Activated naive CD4-positive, alpha-beta T cell treated with anti-CD3 and anti-CD28 coated beads for 36 hours (primary cell): ENCODE measurements around the gene PTMS. TPM values are rescaled to one million over a fixed set of nuclear protein-coding genes. Genes with fewer than 3 reads are reported as not detected.
"Not testable (repeated sequence)": the region's sequence is repeated elsewhere in the genome, so short reads cannot be mapped to it uniquely, and the experiment has no call there.

ENCODE experiments used
- CTCF ChIA-PET: fragments of 350-600 bp; sonication (Branson Sonifier 250); formaldehyde crosslinking; loops from one replicate; lab custom pipeline; 2021; ENCODE audit warnings: antibody characterized with exemption; lab: Charles Lee
- DNase-seq: peaks from one replicate; pipeline ENCODE4 v3.0.0-alpha.2; 2020
- H3K27ac Mint-ChIP-seq: one replicate; pipeline ENCODE4 v1.8.0; 2021; ENCODE audit warnings: mild to moderate bottlenecking, mixed read lengths
- H3K27me3 Mint-ChIP-seq: one replicate; pipeline ENCODE4 v1.8.0; 2021; ENCODE audit warnings: low read depth, mixed read lengths
- H3K36me3 Mint-ChIP-seq: one replicate; pipeline ENCODE4 v1.8.0; 2021; ENCODE audit warnings: low read depth, mixed read lengths
- H3K4me1 Mint-ChIP-seq: one replicate; pipeline ENCODE4 v1.8.0; 2021; ENCODE audit warnings: low read depth, mixed read lengths
- H3K4me3 Mint-ChIP-seq: one replicate; pipeline ENCODE4 v1.8.0; 2021; ENCODE audit warnings: mild to moderate bottlenecking, moderate library complexity, mixed read lengths
- H3K9me3 Mint-ChIP-seq: one replicate; pipeline ENCODE4 v1.8.0; 2021; ENCODE audit warnings: mixed read lengths
- intact Hi-C: fragments of 100-400 bp; cut with micrococcal nuclease; formaldehyde crosslinking; loops from one replicate; pipeline ENCODE4 v1.15.1; 2023
- total RNA-seq, 2 experiments: library from RNA; stranded (reverse); gene quantifications; one replicate each; pipeline ENCODE4 v1.2.3, GENCODE V29; 2021

PTMS gene
- total RNA-seq, 2 experiments from 2014 or later, result 35.1 to 44.2 TPM

DNA sequence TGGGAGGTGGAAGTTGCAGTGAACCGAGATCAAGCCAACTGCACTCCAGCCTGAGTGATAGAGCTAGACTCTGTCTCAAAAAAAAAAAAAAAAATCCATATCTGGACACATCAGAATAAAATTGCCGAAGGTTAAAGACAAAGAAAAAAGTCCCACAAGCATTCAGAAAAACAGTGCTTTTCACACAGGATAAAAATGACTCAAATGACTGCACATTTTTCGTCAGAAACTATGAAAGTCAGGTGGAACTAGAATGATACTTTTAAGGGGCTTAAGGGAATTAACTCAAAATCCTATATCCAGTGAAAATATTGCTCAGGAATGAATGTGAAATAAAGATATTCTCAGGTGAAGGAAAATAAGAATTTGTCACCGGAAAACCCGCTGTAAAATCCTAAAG is 29.4 kb upstream of the PTMS start:
- Mint-ChIP-seq H3K4me1 (peaks cover 6% of the 10 kb centered on the region), H3K27ac (no peak overlapping the region), H3K36me3 (no peaks in the 10 kb centered on the region), H3K4me3 (no peak overlapping the region), H3K27me3 (no peaks in the 10 kb centered on the region), H3K9me3 (no peaks in the 10 kb centered on the region)
- CTCF ChIA-PET, result interaction anchor here (0.6 to 2.7 kb wide), 5 partner anchors 16 to 89 kb away, joined by 3 to 11 read pairs (median 3); partner anchors contain the start of gene MLF2
- intact Hi-C loops, result no loop called here
- no peak for DNase-seq

DNA sequence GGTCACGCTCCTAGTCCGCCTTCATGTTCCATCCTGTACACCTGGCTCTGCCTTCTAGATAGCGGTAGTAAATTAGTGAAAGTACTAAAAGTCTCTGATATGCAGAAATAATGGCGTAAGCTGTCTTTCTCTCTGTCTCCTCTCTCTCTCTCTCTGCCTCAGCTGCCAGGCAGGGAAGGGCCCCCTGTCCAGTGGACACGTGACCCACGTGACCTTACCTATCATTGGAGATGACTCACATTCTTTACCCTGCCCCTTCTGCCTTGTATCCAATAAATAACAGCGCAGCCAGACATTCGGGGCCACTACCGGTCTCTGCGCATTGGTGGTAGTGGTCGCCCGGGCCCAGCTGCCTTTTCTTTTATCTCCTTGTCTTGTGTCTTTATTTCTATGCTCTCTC is 24.1 kb upstream of the PTMS start:
- Mint-ChIP-seq H3K27ac (peak overlapping the region; percentile 21), H3K36me3 (peaks cover 22% of the 10 kb centered on the region), H3K4me1 (peaks cover 37% of the 10 kb centered on the region)
- CTCF ChIA-PET, result interaction anchor here (1.0 to 3.9 kb wide), 3 partner anchors 12 to 123 kb away, joined by 3 to 22 read pairs (median 4); partner anchors contain the start of genes COPS7A and MLF2
- H3K27me3 Mint-ChIP-seq, H3K4me3 Mint-ChIP-seq, H3K9me3 Mint-ChIP-seq, DNase-seq, intact Hi-C loops: not testable (repeated sequence)

GRCh38 chr12:6742834-6743233 is 23.3 kb upstream of the PTMS start:
- Mint-ChIP-seq H3K4me1 (peaks cover 38% of the 10 kb centered on the region), H3K36me3 (peaks cover 27% of the 10 kb centered on the region), H3K9me3 (peaks cover 8% of the 10 kb centered on the region), H3K27me3 (no peaks in the 10 kb centered on the region), H3K27ac (peak overlapping the region; percentile 71), H3K4me3 (no peak overlapping the region)
- CTCF ChIA-PET, result interaction anchor here (0.7 to 3.9 kb wide), 5 partner anchors 11 to 148 kb away, joined by 3 to 22 read pairs (median 3); partner anchors contain the start of genes COPS7A and MLF2
- intact Hi-C loops, result loop anchor here (1.0 kb wide), 1 partner anchor 19 kb away; the partner anchor contains the start of gene COPS7A
- DNase-seq, result no peak

- Mint-ChIP-seq H3K36me3 (peaks cover 31% of the 10 kb centered on the region), H3K27ac (peak overlapping the region; percentile 71), H3K4me1 (peaks cover 38% of the 10 kb centered on the region)
- DNase-seq, result peak; percentile 57
- H3K27me3 Mint-ChIP-seq, H3K4me3 Mint-ChIP-seq, H3K9me3 Mint-ChIP-seq: not testable (repeated sequence)
- intact Hi-C loops, result loop anchor here (1.0 kb wide), 1 partner anchor 19 kb away; the partner anchor contains the start of gene COPS7A
- CTCF ChIA-PET, result interaction anchor here (0.7 to 3.9 kb wide), 5 partner anchors 10 to 148 kb away, joined by 3 to 22 read pairs (median 3); partner anchors contain the start of genes COPS7A and MLF2
Measured at GRCh38 chr12:6743300-6743699, 22.9 kb upstream of the PTMS start.

DNA sequence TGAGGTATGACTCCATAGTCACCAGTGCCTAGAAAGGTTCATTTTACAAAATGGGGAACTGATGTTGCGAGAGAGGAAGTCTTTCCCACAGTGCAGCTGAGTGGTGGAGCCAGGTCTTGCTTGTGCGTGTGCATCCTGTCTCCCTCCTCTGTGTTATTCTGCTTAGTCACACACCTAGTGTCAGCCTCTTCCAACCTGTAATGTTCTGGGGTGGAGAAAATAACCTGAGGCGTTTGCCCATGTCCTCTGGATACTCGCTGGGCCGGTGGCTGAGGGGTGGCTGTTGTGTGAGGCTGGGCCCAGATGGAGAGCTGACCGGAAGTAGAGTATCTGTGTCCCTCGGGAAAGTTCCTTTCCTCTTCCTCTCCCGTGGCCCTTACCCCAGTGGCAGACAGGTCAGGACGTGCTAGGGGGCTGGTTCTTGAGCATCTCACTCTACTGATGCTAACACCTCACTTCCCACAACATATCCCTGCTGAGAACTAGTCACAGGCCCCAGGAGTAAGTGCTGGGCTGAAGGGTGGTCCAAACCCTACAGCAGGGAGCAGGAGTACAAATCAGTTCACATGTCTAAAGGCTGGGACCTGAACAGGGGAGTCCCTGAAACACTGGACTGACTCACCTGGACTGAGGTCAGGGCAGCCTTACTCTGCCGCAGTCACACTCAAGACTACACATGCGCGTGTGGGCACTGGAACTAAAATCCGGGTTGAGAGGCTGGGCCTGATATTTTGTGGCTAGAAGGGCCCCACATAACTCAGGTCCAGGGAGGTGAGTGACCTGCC is 20.2 kb upstream of the PTMS start:
- H3K9me3 Mint-ChIP-seq, result peaks cover 8% of the 10 kb centered on the region
- CTCF ChIA-PET, result interaction anchor here (0.7 to 3.9 kb wide), 3 partner anchors 8 to 91 kb away, joined by 3 to 22 read pairs (median 3); partner anchors contain the start of gene MLF2
- peaks cover 38% of the 10 kb centered on the region for H3K4me1 Mint-ChIP-seq
- peaks cover 36% of the 10 kb centered on the region for H3K36me3 Mint-ChIP-seq
- intact Hi-C loops, result no loop called here
- peak; percentile 72 for DNase-seq
- peak overlapping the region; percentile 90 for H3K27ac Mint-ChIP-seq
- H3K4me3 Mint-ChIP-seq, result no peak overlapping the region
- H3K27me3 Mint-ChIP-seq, result no peaks in the 10 kb centered on the region

- peak overlapping the region; percentile 54 for H3K27ac Mint-ChIP-seq
- intact Hi-C loops, result no loop called here
- peaks cover 44% of the 10 kb centered on the region for H3K4me1 Mint-ChIP-seq
- H3K4me3 Mint-ChIP-seq, result no peak overlapping the region
- H3K27me3 Mint-ChIP-seq, result no peaks in the 10 kb centered on the region
- DNase-seq, result no peak
- H3K36me3 Mint-ChIP-seq, result peaks cover 41% of the 10 kb centered on the region
- H3K9me3 Mint-ChIP-seq, result peaks cover 8% of the 10 kb centered on the region
- CTCF ChIA-PET, result interaction anchor here (1.2 kb wide), 1 partner anchor 90 kb away, joined by 3 read pairs; no protein-coding TSS in a partner anchor
Measured at GRCh38 chr12:6747216-6747615, 18.9 kb upstream of the PTMS start.

DNA sequence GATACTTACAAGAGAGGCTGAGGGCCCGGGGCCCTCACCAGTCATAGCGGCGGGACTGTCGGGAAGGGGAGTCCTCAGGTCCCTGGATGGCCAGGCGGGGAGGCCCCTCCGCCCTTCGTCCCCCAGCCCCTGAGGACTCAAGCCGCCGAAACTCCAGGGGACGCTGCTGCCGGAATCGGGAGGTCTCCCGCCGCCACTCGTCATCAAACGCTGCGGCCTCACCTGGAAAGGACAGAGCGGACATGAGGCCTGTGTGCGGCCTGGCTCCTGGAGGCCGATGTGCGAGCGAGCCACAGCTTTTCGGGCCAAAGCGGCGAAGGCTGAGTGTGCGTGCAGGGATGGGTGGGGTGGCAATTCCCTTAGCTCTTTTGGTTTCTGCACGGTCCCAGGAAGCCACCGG is 17.4 kb upstream of the PTMS start:
- Mint-ChIP-seq H3K27ac (no peak overlapping the region), H3K9me3 (peaks cover 3% of the 10 kb centered on the region), H3K27me3 (no peaks in the 10 kb centered on the region), H3K4me1 (peaks cover 36% of the 10 kb centered on the region), H3K36me3 (peaks cover 41% of the 10 kb centered on the region), H3K4me3 (no peak overlapping the region)
- DNase-seq, result no peak
- intact Hi-C loops, result no loop called here
- CTCF ChIA-PET, result no interaction called here

- CTCF ChIA-PET, result interaction anchor here (0.8 kb wide), 1 partner anchor 75 kb away, joined by 4 read pairs; no protein-coding TSS in a partner anchor
- intact Hi-C loops, result no loop called here
- DNase-seq, result no peak
- no peaks in the 10 kb centered on the region for H3K27me3 Mint-ChIP-seq
- H3K36me3 Mint-ChIP-seq, result peaks cover 29% of the 10 kb centered on the region
- no peaks in the 10 kb centered on the region for H3K9me3 Mint-ChIP-seq
- peak overlapping the region; percentile 34 for H3K27ac Mint-ChIP-seq
- H3K4me3 Mint-ChIP-seq, result no peak overlapping the region
- H3K4me1 Mint-ChIP-seq, result peaks cover 28% of the 10 kb centered on the region
Measured at GRCh38 chr12:6750506-6750905, 15.7 kb upstream of the PTMS start.

GRCh38 chr12:6751767-6752166 is 14.4 kb upstream of the PTMS start:
- no peak for DNase-seq
- CTCF ChIA-PET, result interaction anchor here (0.9 to 9.9 kb wide), 10 partner anchors 8 to 197 kb away, joined by 4 to 166 read pairs (median 27); partner anchors contain the start of genes CD4, GPR162, LAG3 and P3H3
- H3K27ac Mint-ChIP-seq, result peak overlapping the region; percentile 97
- peak overlapping the region; percentile 96 for H3K4me3 Mint-ChIP-seq
- intact Hi-C loops, result loop anchor here (2.0 kb wide), 1 partner anchor 83 kb away; no protein-coding TSS in a partner anchor
- peaks cover 22% of the 10 kb centered on the region for H3K4me1 Mint-ChIP-seq
- H3K36me3 Mint-ChIP-seq, result peaks cover 24% of the 10 kb centered on the region
- H3K27me3 Mint-ChIP-seq, result no peaks in the 10 kb centered on the region
- H3K9me3 Mint-ChIP-seq, result no peaks in the 10 kb centered on the region

- H3K4me3 Mint-ChIP-seq, result peak overlapping the region; percentile 96
- H3K36me3 Mint-ChIP-seq, result peaks cover 21% of the 10 kb centered on the region
- intact Hi-C loops, result loop anchor here (2.0 kb wide), 1 partner anchor 82 kb away; no protein-coding TSS in a partner anchor
- peak; percentile 45 for DNase-seq
- no peaks in the 10 kb centered on the region for H3K9me3 Mint-ChIP-seq
- H3K27me3 Mint-ChIP-seq, result no peaks in the 10 kb centered on the region
- H3K27ac Mint-ChIP-seq, result peak overlapping the region; percentile 97
- CTCF ChIA-PET, result interaction anchor here (0.8 to 9.9 kb wide), 23 partner anchors 8 to 197 kb away, joined by 3 to 166 read pairs (median 11); partner anchors contain the start of genes CD4, COPS7A, GPR162 and LAG3
- H3K4me1 Mint-ChIP-seq, result peaks cover 21% of the 10 kb centered on the region
Measured at GRCh38 chr12:6752167-6752920, 13.8 kb upstream of the PTMS start.

GRCh38 chr12:6752921-6753771 is 13.0 kb upstream of the PTMS start, which contains the start of gene MLF2:
Gene MLF2, minus strand, starts transcription at chr12:6753141. Its CDS starts 807 bp downstream, at chr12:6752334.
- intact Hi-C loops, result loop anchor here (1.0 to 2.0 kb wide), 13 partner anchors 13 to 185 kb away; partner anchors contain the start of genes CD4, COPS7A, ING4 and NOP2
- Mint-ChIP-seq H3K27ac (peak within 1 kb of the TSS; percentile 97), H3K9me3 (no peaks in the 10 kb centered on the region), H3K4me1 (peaks cover 25% of the 10 kb centered on the region), H3K27me3 (no peaks in the 10 kb centered on the region), H3K4me3 (peak within 1 kb of the TSS; percentile 96), H3K36me3 (peaks cover 14% of the 10 kb centered on the region)
- CTCF ChIA-PET, result interaction anchor here (0.6 to 9.9 kb wide), 33 partner anchors 9 to 196 kb away, joined by 3 to 166 read pairs (median 5); partner anchors contain the start of genes CD4, CDCA3, COPS7A and GNB3
- peak; percentile 99 for DNase-seq
